Measurements from ENCODE around the gene MCRIP1. TPM values are rescaled to one million over a fixed set of nuclear protein-coding genes. Genes with fewer than 3 reads are reported as not detected.

The MCRIP1 gene
- total RNA-seq, 1 experiment from 2014 or later: 58.3 TPM

- no peak for DNase-seq (ENCODE audit: low read depth)
Observed at GRCh38 chr17:81821147-81821546, 11.9 kb downstream of the MCRIP1 start.

- no peak for DNase-seq (ENCODE audit: low read depth)
Observed at GRCh38 chr17:81819708-81820107, 13.4 kb downstream of the MCRIP1 start.

- DNase-seq (ENCODE audit: low read depth): no peak
Observed at GRCh38 chr17:81817758-81818147, 15.3 kb downstream of the MCRIP1 start.

GRCh38 chr17:81815646-81815986, 17.5 kb downstream of the MCRIP1 start:
- DNase-seq (ENCODE audit: low read depth): no peak

GRCh38 chr17:81814748-81815645, 18.1 kb downstream of the MCRIP1 start:
- no peak for DNase-seq (ENCODE audit: low read depth)

GRCh38 chr17:81813861-81814683, 19.0 kb downstream of the MCRIP1 start:
- no peak for DNase-seq (ENCODE audit: low read depth)

- no peak for DNase-seq (ENCODE audit: low read depth)
Observed at GRCh38 chr17:81813371-81813684, 19.8 kb downstream of the MCRIP1 start.

GRCh38 chr17:81812571-81813370, 20.3 kb downstream of the MCRIP1 start:
- no peak for DNase-seq (ENCODE audit: low read depth)

- peak; percentile 35 for DNase-seq (ENCODE audit: low read depth)
Observed at GRCh38 chr17:81811705-81812570, 21.2 kb downstream of the MCRIP1 start.

- no peak for DNase-seq (ENCODE audit: low read depth)
Observed at GRCh38 chr17:81810892-81811704, 22.0 kb downstream of the MCRIP1 start.

GRCh38 chr17:81810476-81810875, 22.6 kb downstream of the MCRIP1 start:
- no peak for DNase-seq (ENCODE audit: low read depth)

- DNase-seq (ENCODE audit: low read depth): no peak
Observed at GRCh38 chr17:81809556-81809998, 23.5 kb downstream of the MCRIP1 start.

GRCh38 chr17:81808778-81809555, 24.1 kb downstream of the MCRIP1 start:
- no peak for DNase-seq (ENCODE audit: low read depth)

- DNase-seq (ENCODE audit: low read depth): no peak
Observed at GRCh38 chr17:81807839-81808238, 25.3 kb downstream of the MCRIP1 start.

- DNase-seq (ENCODE audit: low read depth): no peak
Observed at GRCh38 chr17:81807210-81807719, 25.8 kb downstream of the MCRIP1 start.

GRCh38 chr17:81806461-81807209, 26.5 kb downstream of the MCRIP1 start:
- no peak for DNase-seq (ENCODE audit: low read depth)

GRCh38 chr17:81805707-81806460, 27.2 kb downstream of the MCRIP1 start:
- no peak for DNase-seq (ENCODE audit: low read depth)
